Thymus (tissue), 11 donors: ENCODE measurements around the gene C19orf44. TPM values are rescaled to one million over a fixed set of nuclear protein-coding genes. Genes with fewer than 3 reads are reported as not detected.

ENCODE experiments used
- DNase-seq, 9 donors: peaks; one replicate each; pipeline ENCODE4 v3.0.0-alpha.2; 2013; ENCODE audit warnings: low spot score in 9 of 9, low read depth in 6 of 9, missing footprints in 1 of 9
- H3K27ac ChIP-seq, 2 donors: one replicate each; pipeline ENCODE4 v1.5.1; 2013; ENCODE audit warnings: control low read depth in 1 of 2, low read depth in 1 of 2, low read length in 1 of 2, mild to moderate bottlenecking in 1 of 2, moderate library complexity in 1 of 2
- H3K27me3 ChIP-seq, 2 donors: one replicate each; pipeline ENCODE4 v1.5.1; 2013; ENCODE audit warnings: low read length in 1 of 2; ENCODE audit not compliant: control insufficient read depth in 2 of 2, insufficient read depth in 1 of 2
- H3K36me3 ChIP-seq, 2 donors: one replicate each; pipeline ENCODE4 v1.5.1; 2013; ENCODE audit warnings: low read length in 1 of 2, mild to moderate bottlenecking in 1 of 2, moderate library complexity in 1 of 2; ENCODE audit not compliant: control insufficient read depth in 2 of 2, insufficient read depth in 2 of 2
- H3K4me1 ChIP-seq, 2 donors: one replicate each; pipeline ENCODE4 v1.5.1; 2013; ENCODE audit warnings: low read length in 2 of 2; ENCODE audit not compliant: control insufficient read depth in 2 of 2, insufficient read depth in 2 of 2
- H3K4me3 ChIP-seq, 2 donors: one replicate each; pipeline ENCODE4 v1.5.1; 2013; ENCODE audit warnings: low read length in 2 of 2, control low read depth in 1 of 2, mild to moderate bottlenecking in 1 of 2
- H3K9me3 ChIP-seq, 2 donors: one replicate each; pipeline ENCODE4 v1.5.1; 2013; ENCODE audit warnings: low read length in 1 of 2, mild to moderate bottlenecking in 1 of 2; ENCODE audit not compliant: control insufficient read depth in 2 of 2, insufficient read depth in 1 of 2
- WGBS: extraction: QIAGEN DNeasy Blood & Tissue Kit; methylation state at CpG from one replicate; pipeline ENCODE4 v1.1.7; 2013; 5-methylcytosine and 5-hydroxymethylcytosine counted together
- polyA plus RNA-seq: library from polyadenylated mRNA; stranded (reverse); fragments of 200-250 nt; gene quantifications from one replicate; pipeline ENCODE4 v1.2.3, GENCODE V29; 2013
- total RNA-seq: library from RNA; stranded (reverse); fragments of 120-200 nt; gene quantifications from one replicate; pipeline ENCODE4 v1.2.4, GENCODE V29; 2013
- donor health status: healthy.

The C19orf44 gene
- total and polyA plus RNA-seq, 2 donors: 1.3 to 4.7 TPM

DNA sequence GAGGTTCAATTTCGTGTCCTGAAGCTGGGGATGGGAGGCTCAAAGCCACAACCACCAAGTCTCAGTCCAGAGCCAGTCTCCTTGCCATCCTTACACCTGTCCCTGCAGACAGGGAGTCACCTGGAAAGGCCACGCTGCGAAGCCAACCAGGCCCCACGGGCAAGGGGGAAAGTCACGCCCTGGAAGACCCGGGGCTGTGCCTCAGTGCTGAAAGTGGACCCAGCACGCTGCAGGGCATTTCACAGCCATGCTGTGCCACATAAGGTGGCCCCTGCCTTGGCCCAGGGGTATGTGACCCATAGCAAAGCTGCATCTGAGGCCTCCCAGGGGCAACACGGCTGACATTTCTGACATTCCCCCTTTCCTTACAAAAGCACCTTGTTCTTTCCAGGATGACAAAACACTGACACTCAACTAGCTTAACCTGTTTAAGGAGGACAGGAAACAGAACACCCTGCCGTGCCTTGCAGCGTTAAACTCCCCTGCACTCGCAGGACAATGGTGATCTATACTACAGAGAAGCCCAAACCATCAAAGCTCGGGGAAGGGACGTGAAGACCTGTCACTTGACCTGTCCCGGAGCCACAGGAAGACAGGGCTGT lies 31.2 kb downstream of the C19orf44 start:
- no peak for DNase-seq

DNA sequence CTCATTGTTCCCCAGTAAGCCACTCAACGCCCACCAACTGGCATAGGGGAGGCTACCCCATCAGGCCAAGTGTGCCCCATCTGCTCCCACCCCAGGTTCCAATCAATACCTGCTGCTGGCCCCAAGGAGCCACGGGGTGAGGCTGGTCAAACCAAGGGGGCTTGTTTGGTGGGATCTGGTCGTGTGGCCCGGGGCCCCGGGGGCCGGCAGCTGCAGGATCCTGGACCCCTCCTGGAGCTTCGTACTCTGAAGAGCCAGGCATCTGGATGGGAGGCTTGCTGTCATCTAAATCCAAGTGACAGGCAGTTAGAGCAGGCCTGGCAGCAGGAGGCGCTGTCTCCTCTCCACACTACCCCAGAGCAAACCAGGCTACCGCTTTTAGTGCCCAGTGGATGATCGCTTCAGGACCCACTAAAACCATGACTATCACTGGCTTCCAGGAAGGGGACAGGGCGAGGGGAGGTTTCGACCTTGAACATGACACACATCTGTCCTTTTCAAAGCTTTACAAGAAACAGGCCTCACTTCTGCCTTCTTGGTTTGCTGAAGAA lies 31.9 kb downstream of the C19orf44 start:
- 97% methylated on average over 12 of the region's 12 CpGs for WGBS
- Histone ChIP-seq H3K36me3 (peaks cover 86 to 98% of the 10 kb centered on the region in 2 donors), H3K9me3 (peaks cover 0 to 1% of the 10 kb centered on the region in 2 donors), H3K4me1 (no peaks in the 10 kb centered on the region), H3K27me3 (no peaks in the 10 kb centered on the region), H3K4me3 (no peak overlapping the region), H3K27ac (no peak overlapping the region)
- peak in 4 of 9 donors; percentile 9 to 51 (median 38) for DNase-seq

More for the DNA sequence above, 31.2 kb downstream of the C19orf44 start:
- no peak overlapping the region for H3K4me3 ChIP-seq
- no peaks in the 10 kb centered on the region for H3K27me3 ChIP-seq
- peaks cover 0 to 1% of the 10 kb centered on the region in 2 donors for H3K9me3 ChIP-seq
- peaks cover 86 to 98% of the 10 kb centered on the region in 2 donors for H3K36me3 ChIP-seq
- H3K27ac ChIP-seq: no peak overlapping the region
- 89% methylated on average over 14 of the region's 14 CpGs for WGBS
- H3K4me1 ChIP-seq: no peaks in the 10 kb centered on the region

DNA sequence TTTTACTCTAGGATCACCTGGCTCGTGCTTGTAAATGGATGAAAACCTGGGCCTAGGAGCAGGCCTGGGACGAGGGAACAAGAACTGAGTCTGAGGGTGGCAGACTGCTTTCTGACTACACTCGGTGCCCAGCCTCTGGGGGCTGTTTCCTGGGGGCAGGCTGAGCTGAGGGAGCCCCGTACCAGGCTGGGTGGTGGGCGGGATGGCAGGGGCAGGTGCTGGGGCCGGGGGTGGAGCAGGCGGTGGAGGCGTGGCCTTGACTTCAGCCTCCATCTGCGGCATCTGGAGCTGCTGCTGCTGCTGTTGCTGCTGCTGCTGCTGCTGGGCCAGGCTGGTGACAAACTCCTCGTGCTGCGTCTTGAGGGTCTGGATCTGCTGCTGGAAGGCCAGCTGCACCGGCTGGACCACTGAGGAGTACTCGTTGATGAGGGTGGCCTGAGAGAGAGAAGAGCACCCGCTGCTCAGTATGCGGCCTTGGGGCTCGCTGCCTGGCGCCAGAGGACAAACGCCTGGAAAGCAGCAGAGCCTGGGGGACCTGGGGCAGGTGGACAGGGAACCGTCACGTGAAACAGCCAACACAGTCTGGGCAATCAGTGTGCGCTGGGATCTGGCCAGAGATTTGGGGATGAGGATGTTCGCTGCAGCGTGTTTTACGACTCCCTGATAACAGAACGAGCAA lies 33.4 kb downstream of the C19orf44 start:
- DNase-seq: no peak
- 96% methylated on average over 25 of the region's 25 CpGs for WGBS

DNA sequence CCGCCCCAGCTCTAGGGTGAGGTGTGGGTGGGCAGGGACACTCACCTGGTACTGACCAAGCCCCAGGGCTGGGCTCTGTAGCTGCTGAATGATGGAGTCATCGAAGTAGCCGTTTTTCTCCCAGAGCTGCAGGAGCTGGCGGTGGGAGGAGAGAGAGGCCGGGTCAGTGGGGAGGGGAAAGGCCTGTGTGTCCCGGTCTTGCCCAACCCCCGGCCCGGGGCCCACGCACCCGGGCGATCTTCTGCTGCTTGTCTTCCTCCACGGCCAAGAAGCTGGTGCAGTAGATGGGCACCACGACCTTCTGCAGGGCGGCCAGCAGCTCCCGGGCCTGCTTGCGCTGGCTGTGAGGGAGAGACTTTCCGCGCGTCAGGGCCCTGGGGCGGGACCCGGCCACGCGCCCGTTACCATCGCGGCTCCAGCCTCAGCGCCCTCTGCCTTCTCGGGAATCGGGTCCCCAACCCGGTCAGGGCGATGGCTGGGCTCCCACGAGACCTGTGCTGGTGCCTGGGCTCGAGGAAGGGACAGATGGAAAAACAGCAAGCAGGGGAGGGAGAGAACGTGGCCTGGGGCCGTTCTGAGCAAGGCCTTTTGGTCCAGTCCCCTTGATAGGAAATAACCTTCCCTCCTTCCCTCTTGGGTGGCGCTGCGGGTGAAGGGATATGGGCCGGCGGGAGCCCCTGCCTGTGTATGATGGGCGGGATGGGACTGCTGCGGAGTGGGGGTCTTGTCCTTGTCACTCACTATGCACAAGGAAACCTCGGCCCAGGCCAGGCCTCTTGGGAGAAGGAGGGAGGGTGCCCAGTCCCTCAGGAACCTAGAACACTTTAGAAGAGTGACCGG lies 34.6 kb downstream of the C19orf44 start:
- H3K36me3 ChIP-seq: peaks cover 91 to 95% of the 10 kb centered on the region in 2 donors
- no peak overlapping the region for H3K4me3 ChIP-seq
- WGBS: 97% methylated on average over 43 of the region's 43 CpGs
- H3K27ac ChIP-seq: no peak overlapping the region
- H3K27me3 ChIP-seq: no peaks in the 10 kb centered on the region
- no peaks in the 10 kb centered on the region for H3K4me1 ChIP-seq
- no peak for DNase-seq
- peaks cover 0 to 1% of the 10 kb centered on the region in 2 donors for H3K9me3 ChIP-seq

More for the DNA sequence above, 33.4 kb downstream of the C19orf44 start:
- Histone ChIP-seq H3K4me3 (no peak overlapping the region), H3K27ac (no peak overlapping the region), H3K9me3 (peaks cover 0 to 1% of the 10 kb centered on the region in 2 donors), H3K27me3 (no peaks in the 10 kb centered on the region), H3K36me3 (peaks cover 90 to 95% of the 10 kb centered on the region in 2 donors), H3K4me1 (no peaks in the 10 kb centered on the region)

DNA sequence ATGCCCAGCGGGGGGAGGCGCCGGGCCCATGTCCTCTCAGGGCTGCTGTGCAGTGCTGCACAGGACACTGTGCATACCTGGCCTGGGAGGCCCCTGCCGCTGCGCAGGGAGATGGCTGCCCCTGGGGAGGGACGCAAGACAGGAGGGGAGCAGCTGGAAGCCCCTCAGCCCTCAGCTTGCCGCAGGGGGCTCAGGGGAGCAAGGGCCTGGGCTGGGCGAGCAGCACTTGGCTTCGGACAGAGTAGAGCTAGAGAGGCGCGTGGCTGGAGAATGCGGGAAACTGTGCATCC lies 35.1 kb downstream of the C19orf44 start:
- WGBS: over 99% methylated on average over 12 of the region's 12 CpGs
- no peak overlapping the region for H3K4me3 ChIP-seq
- peaks cover 90 to 95% of the 10 kb centered on the region in 2 donors for H3K36me3 ChIP-seq
- H3K27me3 ChIP-seq: no peaks in the 10 kb centered on the region
- H3K27ac ChIP-seq: no peak overlapping the region
- peaks cover 0 to 1% of the 10 kb centered on the region in 2 donors for H3K9me3 ChIP-seq
- no peak for DNase-seq
- no peaks in the 10 kb centered on the region for H3K4me1 ChIP-seq

DNA sequence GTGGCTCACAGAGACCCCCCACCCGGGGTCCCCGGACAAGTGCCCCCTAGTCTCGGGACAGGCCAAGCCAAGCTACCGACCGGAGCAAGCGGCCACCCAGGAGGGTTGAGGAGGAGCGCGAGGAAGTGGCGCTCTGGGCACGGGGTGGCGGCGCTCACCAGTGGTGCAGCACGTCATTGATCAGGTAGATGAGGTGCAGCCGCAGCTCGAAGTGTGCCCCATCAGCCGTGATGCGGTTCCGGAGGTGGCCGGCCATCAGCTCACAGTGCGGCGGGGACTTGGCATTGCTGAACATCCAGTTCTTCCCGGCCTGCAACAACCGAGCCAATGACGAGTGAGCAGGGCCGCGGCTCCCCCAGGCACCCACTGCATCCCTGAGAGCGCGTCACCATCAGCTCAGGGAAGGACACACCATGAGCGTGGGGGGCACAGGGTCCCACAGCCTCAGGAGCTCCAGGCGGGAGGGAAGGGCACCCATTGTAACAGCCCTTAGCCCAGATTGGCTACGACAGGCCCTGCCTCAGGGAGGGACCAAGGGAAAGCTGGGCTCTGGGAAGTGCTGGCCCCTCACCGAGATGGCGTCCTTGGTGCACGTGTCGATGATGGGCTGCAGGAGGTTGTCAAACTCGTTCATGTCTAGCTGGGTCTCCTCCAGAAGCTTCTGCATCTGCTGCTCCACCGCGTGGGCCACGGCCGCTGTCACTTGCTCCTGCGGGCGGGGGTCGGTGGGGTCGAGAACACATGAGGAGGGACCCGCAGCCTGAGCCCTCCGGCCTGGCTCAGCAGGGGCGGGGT lies 36.4 kb downstream of the C19orf44 start:
- DNase-seq: no peak
- H3K36me3 ChIP-seq: peaks cover 89 to 94% of the 10 kb centered on the region in 2 donors
- WGBS: 98% methylated on average over 47 of the region's 47 CpGs
- H3K9me3 ChIP-seq: peaks cover 0 to 1% of the 10 kb centered on the region in 2 donors
- no peaks in the 10 kb centered on the region for H3K27me3 ChIP-seq
- no peaks in the 10 kb centered on the region for H3K4me1 ChIP-seq
- no peak overlapping the region for H3K27ac ChIP-seq
- H3K4me3 ChIP-seq: no peak overlapping the region

DNA sequence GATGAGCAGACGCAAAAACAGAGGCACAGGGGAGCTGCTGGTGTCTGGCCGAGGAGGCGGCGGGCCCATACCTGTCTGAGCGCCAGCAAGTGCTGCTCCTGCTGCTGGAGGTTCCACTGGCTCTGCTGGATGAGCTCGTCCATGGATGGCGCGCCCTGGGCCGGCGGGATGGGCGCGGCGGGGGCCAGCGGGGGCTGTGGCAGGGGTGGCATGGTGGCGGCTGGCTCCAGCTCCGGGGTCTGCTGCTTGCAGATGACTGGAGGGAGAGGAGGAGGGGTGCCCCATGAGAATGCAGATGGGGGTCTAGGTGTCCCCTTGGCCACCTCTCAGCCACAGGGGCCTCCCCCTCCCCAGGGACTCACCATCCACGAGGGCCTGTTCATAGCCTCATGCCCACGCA lies 39.2 kb downstream of the C19orf44 start:
- 98% methylated on average over 18 of the region's 18 CpGs for WGBS
- Histone ChIP-seq H3K9me3 (no peaks in the 10 kb centered on the region), H3K36me3 (peaks cover 85 to 89% of the 10 kb centered on the region in 2 donors), H3K4me3 (no peak overlapping the region), H3K4me1 (peaks cover 0 to 4% of the 10 kb centered on the region in 2 donors), H3K27me3 (no peaks in the 10 kb centered on the region), H3K27ac (no peak overlapping the region)
- no peak for DNase-seq

DNA sequence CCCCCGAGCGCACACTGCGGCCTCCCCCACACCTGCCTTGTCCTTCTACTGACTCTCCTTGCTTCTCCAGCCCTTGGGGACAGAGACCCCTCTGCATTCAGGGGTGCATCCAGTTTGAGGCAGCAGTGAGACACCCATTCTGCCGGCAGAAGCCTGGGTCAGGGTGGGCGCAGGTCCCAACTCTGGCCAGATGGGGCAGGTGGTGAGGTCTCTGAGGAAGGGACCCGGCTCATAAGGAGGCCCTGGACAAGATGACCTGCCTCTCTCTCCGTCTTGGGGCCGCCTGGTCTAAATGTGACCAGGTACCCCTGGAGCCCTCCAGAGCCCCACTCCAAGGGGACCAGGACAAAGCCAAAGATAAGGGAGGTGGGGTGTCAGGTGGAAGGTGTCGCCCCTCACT lies 39.9 kb downstream of the C19orf44 start:
- no peaks in the 10 kb centered on the region for H3K27me3 ChIP-seq
- DNase-seq: no peak
- 98% methylated on average over 9 of the region's 9 CpGs for WGBS
- no peaks in the 10 kb centered on the region for H3K9me3 ChIP-seq
- peaks cover 81 to 85% of the 10 kb centered on the region in 2 donors for H3K36me3 ChIP-seq
- H3K27ac ChIP-seq: no peak overlapping the region
- H3K4me3 ChIP-seq: no peak overlapping the region
- peaks cover 6 to 7% of the 10 kb centered on the region in 2 donors for H3K4me1 ChIP-seq
